HepG2 (cell line): Measurements from ENCODE around the gene APRT. TPM values are rescaled to one million over a fixed set of nuclear protein-coding genes. Genes with fewer than 3 reads are reported as not detected.

Source experiments
- ARNT2 ChIP-seq: sonication (generic); formaldehyde crosslinking; IDR thresholded peaks from 2 replicates; pipeline ENCODE4 v1.8.0; 2022; ENCODE audit warnings: mild to moderate bottlenecking, low read depth, missing genetic modification reagents, moderate library complexity
- CBFB ChIP-seq: sonication (generic); formaldehyde crosslinking; IDR thresholded peaks from 2 replicates; pipeline ENCODE4 v1.4.0; 2020; ENCODE audit warnings: missing genetic modification reagents
- CEBPZ ChIP-seq: IDR thresholded peaks from 2 replicates; pipeline ENCODE4 v1.6.1; 2012; ENCODE audit warnings: low read length, improper control_type of control experiment
- GABPB1 ChIP-seq: IDR thresholded peaks from 2 replicates; pipeline ENCODE4 v1.6.1; 2016; ENCODE audit warnings: mild to moderate bottlenecking, missing genetic modification reagents, moderate library complexity, missing compliant biosample characterization
- MXD1 ChIP-seq: sonication (generic); formaldehyde crosslinking; IDR thresholded peaks from 2 replicates; pipeline ENCODE4 v1.4.0; 2020; ENCODE audit warnings: mild to moderate bottlenecking, missing genetic modification reagents
- PHF8 ChIP-seq: sonication (generic); formaldehyde crosslinking; IDR thresholded peaks from 2 replicates; pipeline ENCODE4 v1.5.0; 2020; ENCODE audit warnings: missing genetic modification reagents
- RBM39 ChIP-seq: fragments of 200-400 bp; formaldehyde crosslinking; IDR thresholded peaks from one replicate; pipeline ENCODE4 v1.6.1; 2018; ENCODE audit warnings: antibody characterized with exemption, mild to moderate bottlenecking, low read depth, low read length; ENCODE audit not compliant: poor library complexity, severe bottlenecking
- TCF7 ChIP-seq: sonication (generic); IDR thresholded peaks from 2 replicates; pipeline ENCODE4 v1.6.1; 2016; ENCODE audit warnings: antibody characterized with exemption, low read depth
- YEATS4 ChIP-seq: sonication (generic); formaldehyde crosslinking; IDR thresholded peaks from 2 replicates; pipeline ENCODE4 v1.4.0; 2020; ENCODE audit warnings: missing genetic modification reagents, borderline replicate concordance
- ZBTB33 ChIP-seq: sonication (generic); formaldehyde crosslinking; IDR thresholded peaks from 2 replicates; pipeline ENCODE4 v1.4.0; 2020; ENCODE audit warnings: missing genetic modification reagents
- ZNF512B ChIP-seq: sonication (generic); formaldehyde crosslinking; IDR thresholded peaks from 2 replicates; pipeline ENCODE4 v1.5.1; 2020; ENCODE audit warnings: missing genetic modification reagents, mild to moderate bottlenecking, borderline replicate concordance
- ZNF549 ChIP-seq: sonication (generic); formaldehyde crosslinking; IDR thresholded peaks from 2 replicates; pipeline ENCODE4 v1.5.0; 2020; ENCODE audit warnings: missing genetic modification reagents
- ZNF703 ChIP-seq: sonication (generic); formaldehyde crosslinking; IDR thresholded peaks from 2 replicates; pipeline ENCODE4 v1.5.1; 2020; ENCODE audit warnings: missing genetic modification reagents, mild to moderate bottlenecking, moderate library complexity, borderline replicate concordance
- ZNF768 ChIP-seq: sonication (generic); formaldehyde crosslinking; IDR thresholded peaks from 2 replicates; pipeline ENCODE4 v1.4.0; 2020; ENCODE audit warnings: missing genetic modification reagents
- ZNF770 ChIP-seq: sonication (generic); formaldehyde crosslinking; IDR thresholded peaks from 2 replicates; pipeline ENCODE4 v1.5.0; 2020; ENCODE audit warnings: mild to moderate bottlenecking, missing genetic modification reagents
- ZNF792 ChIP-seq: IDR thresholded peaks from 2 replicates; pipeline ENCODE4 v1.6.1; 2016
- polyA plus RNA-seq, 8 experiments: library from polyadenylated mRNA; depleted of rRNA in 3 of 8; stranded (reverse) in 7 of 8; unstranded in 1 of 8; fragments of >200 nt; fragmentation: Illumina TruSeq in 4 of 8; extraction: Trizol in 4 of 8; gene quantifications; 2 replicates each; pipeline versions ENCODE4 v1.2.1 to v1.2.3, GENCODE V29; 2011 to 2016; ENCODE audit warnings: low read depth in 4 of 8, missing spikeins in 1 of 8, mixed read lengths in 1 of 8; ENCODE audit not compliant: insufficient read depth in 1 of 8
- total RNA-seq, 5 experiments: library from RNA; depleted of rRNA; stranded (reverse); fragments of >200 nt; fragmentation: Illumina TruSeq; extraction: Trizol; gene quantifications; 2 replicates each; pipeline ENCODE4 v1.2.3, GENCODE V29; 2016; ENCODE audit warnings: low read depth in 1 of 5

APRT gene
- total and polyA plus RNA-seq, 2 of the 13 experiments (the other 11 are each of a cell fraction or from before 2014, with no cell fraction given): 155 to 242 TPM

- TF ChIP-seq TCF7 (no peak), CEBPZ (no peak), ZNF703 (CRISPR knock-in tag) (no peak), ZBTB33 (CRISPR knock-in tag) (peak; percentile 100), ZNF792 (CRISPR knock-in tag) (0 out of 2 replicates have a peak, but pooled peaks have one; percentile 29), ZNF512B (CRISPR knock-in tag) (0 out of 2 replicates have a peak, but pooled peaks have one; percentile 32), RBM39 (peak; percentile 87), ZNF770 (CRISPR knock-in tag) (peak; percentile 23; the same call in 1 of the 2 replicates), GABPB1 (CRISPR knock-in tag) (peak; percentile 68; the same call in 1 of the 2 replicates), MXD1 (CRISPR knock-in tag) (no peak), ARNT2 (CRISPR knock-in tag) (no peak), YEATS4 (CRISPR knock-in tag) (0 out of 2 replicates have a peak, but pooled peaks have one; percentile 17), CBFB (CRISPR knock-in tag) (0 out of 2 replicates have a peak, but pooled peaks have one; percentile 63), PHF8 (CRISPR knock-in tag) (peak; percentile 45; the same call in 1 of the 2 replicates), ZNF768 (CRISPR knock-in tag) (peak; percentile 58; the same call in 1 of the 2 replicates), ZNF549 (CRISPR knock-in tag) (no peak)
Observed at GRCh38 chr16:88839026-88839529, 27.4 kb upstream of the APRT start (continued).
